Measurements from ENCODE around the gene DGKH. TPM values are rescaled to one million over a fixed set of nuclear protein-coding genes. Genes with fewer than 3 reads are reported as not detected.
A peak's percentile ranks its signal among the peaks of the same experiment; 100 is the strongest.

DGKH gene
- total RNA-seq, 2 experiments from 2014 or later, result 17.3 to 18.2 TPM

- Mint-ChIP-seq H3K9me3 (peaks cover 6% of the 10 kb centered on the region), H3K4me1 (peaks cover 46% of the 10 kb centered on the region), H3K27ac (no peak overlapping the region), H3K4me3 (peak overlapping the region; percentile 45), H3K36me3 (ENCODE audit: low read depth) (peaks cover 20% of the 10 kb centered on the region), H3K27me3 (no peaks in the 10 kb centered on the region)
- no peak for DNase-seq
- POLR2A ChIA-PET, result no interaction called here
- CTCF ChIA-PET, result interaction anchor here (0.7 kb wide), 1 partner anchor 782 kb away, joined by 3 read pairs; no protein-coding TSS in a partner anchor
Measured at GRCh38 chr13:42275506-42275905, 227.1 kb downstream of the DGKH start.

GRCh38 chr13:42276683-42277082 lies 228.2 kb downstream of the DGKH start:
- POLR2A ChIA-PET, result no interaction called here
- peaks cover 16% of the 10 kb centered on the region for H3K36me3 Mint-ChIP-seq (ENCODE audit: low read depth)
- CTCF ChIA-PET, result interaction anchor here (1.1 kb wide), 1 partner anchor 12 kb away, joined by 5 read pairs; no protein-coding TSS in a partner anchor
- H3K9me3 Mint-ChIP-seq, result no peaks in the 10 kb centered on the region
- H3K4me1 Mint-ChIP-seq, result peaks cover 35% of the 10 kb centered on the region
- peak overlapping the region; percentile 15 for H3K4me3 Mint-ChIP-seq
- no peaks in the 10 kb centered on the region for H3K27me3 Mint-ChIP-seq
- peak overlapping the region; percentile 43 for H3K27ac Mint-ChIP-seq
- no peak for DNase-seq

- CTCF ChIA-PET, result no interaction called here
- Mint-ChIP-seq H3K27me3 (no peaks in the 10 kb centered on the region), H3K4me3 (no peak overlapping the region), H3K27ac (peak overlapping the region; percentile 47), H3K4me1 (peaks cover 39% of the 10 kb centered on the region), H3K9me3 (no peaks in the 10 kb centered on the region), H3K36me3 (ENCODE audit: low read depth) (peaks cover 19% of the 10 kb centered on the region)
- POLR2A ChIA-PET, result no interaction called here
- no peak for DNase-seq
Measured at GRCh38 chr13:42277618-42278276, 229.3 kb downstream of the DGKH start.

DNA sequence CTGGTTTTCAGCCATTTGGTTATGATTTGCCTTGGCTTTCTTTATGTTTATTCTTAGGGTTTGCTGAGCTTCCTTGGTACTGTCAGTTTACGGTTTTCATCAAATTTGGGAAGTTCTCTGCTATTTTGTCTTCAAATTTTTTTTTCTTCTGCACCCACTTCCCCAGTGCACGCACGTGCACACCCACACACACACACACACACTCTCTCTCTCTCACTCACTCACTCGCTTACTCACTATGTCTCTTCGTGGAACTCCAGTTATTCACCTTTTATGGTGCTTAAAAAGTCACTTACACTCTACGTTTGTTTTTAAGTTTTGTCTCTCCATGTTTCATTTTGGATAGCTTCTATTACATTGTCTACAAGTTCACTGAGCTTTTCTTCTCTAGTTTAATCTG lies 230.6 kb downstream of the DGKH start:
- Mint-ChIP-seq H3K27me3 (no peaks in the 10 kb centered on the region), H3K27ac (no peak overlapping the region), H3K9me3 (no peaks in the 10 kb centered on the region), H3K36me3 (ENCODE audit: low read depth) (peaks cover 27% of the 10 kb centered on the region), H3K4me1 (peaks cover 40% of the 10 kb centered on the region), H3K4me3 (no peak overlapping the region)
- no peak for DNase-seq
- CTCF ChIA-PET, result no interaction called here
- POLR2A ChIA-PET, result no interaction called here

DNA sequence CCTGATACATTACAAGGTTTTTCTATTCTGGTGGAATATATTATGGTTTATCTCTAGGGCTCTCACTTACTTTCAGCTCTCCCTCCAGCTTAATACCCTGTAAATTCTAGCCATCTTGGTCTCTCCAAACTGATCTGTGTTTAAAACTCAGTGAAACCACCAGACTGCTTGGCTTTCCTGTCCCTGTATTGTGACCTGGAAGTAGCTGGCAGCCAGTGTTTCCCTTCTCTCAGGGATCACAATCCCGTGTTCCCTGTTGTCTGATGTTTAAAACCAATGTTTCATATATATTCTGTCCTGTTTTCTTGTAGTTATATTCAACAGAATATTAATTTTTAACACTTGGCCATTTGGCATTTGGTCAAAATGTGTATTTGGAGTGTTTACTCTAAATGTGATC lies 231.5 kb downstream of the DGKH start:
- Mint-ChIP-seq H3K4me1 (peaks cover 34% of the 10 kb centered on the region), H3K9me3 (no peaks in the 10 kb centered on the region), H3K27ac (no peak overlapping the region), H3K4me3 (no peak overlapping the region), H3K27me3 (no peaks in the 10 kb centered on the region), H3K36me3 (ENCODE audit: low read depth) (peaks cover 29% of the 10 kb centered on the region)
- no peak for DNase-seq
- ChIA-PET POLR2A (no interaction called here), CTCF (no interaction called here)

DNA sequence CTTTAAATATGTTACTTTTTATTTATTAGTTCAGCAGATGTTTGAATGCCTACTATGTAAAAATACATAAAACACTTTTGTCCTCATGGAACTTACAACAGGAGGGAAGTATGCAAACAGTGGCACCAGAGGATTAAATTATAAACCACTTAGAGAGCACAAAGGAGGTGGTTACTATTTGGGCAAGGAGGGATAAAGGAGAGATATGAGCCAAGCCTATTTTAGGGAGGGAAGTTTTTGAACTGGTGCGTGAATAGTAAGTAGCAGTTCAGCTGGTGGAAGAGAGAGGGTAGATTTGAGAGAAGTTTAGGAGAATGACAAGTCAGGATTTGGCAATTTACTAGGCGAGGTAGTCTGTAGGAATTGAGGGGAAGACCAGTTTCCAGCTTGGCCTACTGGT lies 232.1 kb downstream of the DGKH start:
- CTCF ChIA-PET, result no interaction called here
- no peaks in the 10 kb centered on the region for H3K27me3 Mint-ChIP-seq
- no peak for DNase-seq
- H3K36me3 Mint-ChIP-seq (ENCODE audit: low read depth), result peaks cover 27% of the 10 kb centered on the region
- peaks cover 31% of the 10 kb centered on the region for H3K4me1 Mint-ChIP-seq
- no peak overlapping the region for H3K4me3 Mint-ChIP-seq
- POLR2A ChIA-PET, result no interaction called here
- H3K9me3 Mint-ChIP-seq, result no peaks in the 10 kb centered on the region
- H3K27ac Mint-ChIP-seq, result no peak overlapping the region

DNA sequence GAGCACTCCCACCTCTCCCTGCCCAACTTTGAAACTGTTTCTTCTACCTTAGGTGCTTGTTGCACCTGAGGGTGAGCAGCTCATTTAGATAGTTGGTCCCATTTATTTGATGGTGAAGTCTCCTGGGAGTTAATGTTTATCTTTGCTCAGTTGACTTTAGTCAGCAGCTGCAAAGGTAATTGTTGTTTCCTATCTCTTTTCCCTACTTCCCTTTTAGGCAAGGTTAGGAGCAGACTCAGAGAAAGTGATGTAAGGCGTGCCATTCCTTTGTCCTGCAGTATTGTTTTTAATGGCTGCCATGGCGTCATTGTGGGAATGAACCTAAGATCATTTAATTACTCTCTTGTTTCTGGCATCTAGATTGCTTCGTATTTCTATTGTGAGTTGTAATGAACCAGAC lies 235.1 kb downstream of the DGKH start:
- CTCF ChIA-PET, result no interaction called here
- Mint-ChIP-seq H3K4me3 (no peak overlapping the region), H3K27ac (no peak overlapping the region), H3K36me3 (ENCODE audit: low read depth) (peaks cover 35% of the 10 kb centered on the region), H3K27me3 (no peaks in the 10 kb centered on the region), H3K4me1 (peaks cover 27% of the 10 kb centered on the region), H3K9me3 (no peaks in the 10 kb centered on the region)
- POLR2A ChIA-PET, result no interaction called here
- DNase-seq, result no peak

GRCh38 chr13:42284068-42284467 lies 235.6 kb downstream of the DGKH start:
- Mint-ChIP-seq H3K36me3 (ENCODE audit: low read depth) (peaks cover 39% of the 10 kb centered on the region), H3K27me3 (no peaks in the 10 kb centered on the region), H3K27ac (no peak overlapping the region), H3K9me3 (no peaks in the 10 kb centered on the region), H3K4me3 (no peak overlapping the region), H3K4me1 (peaks cover 27% of the 10 kb centered on the region)
- CTCF ChIA-PET, result no interaction called here
- POLR2A ChIA-PET, result no interaction called here
- DNase-seq, result no peak

Other genes starting within 250 kb of the DGKH start
- gene VWA8, start 87.5 kb upstream of the DGKH start, total RNA-seq, result 10 to 100 TPM; 17.8 to 17.9 TPM
- gene AKAP11, start 223.5 kb downstream of the DGKH start, total RNA-seq, result 10 to 100 TPM; 27.2 to 30.1 TPM

All from activated CD4-positive, alpha-beta T cell treated with anti-CD3 and anti-CD28 coated beads, Interleukin-2, amount 10 ng/mL, durations not matched to agents 7 days and 5 days (primary cell).